ENCODE data around the gene SOHLH1. TPM values are rescaled to one million over a fixed set of nuclear protein-coding genes. Genes with fewer than 3 reads are reported as not detected.

The SOHLH1 gene
- total RNA-seq, 1 donor from 2014 or later: not detected

- Histone ChIP-seq H3K27ac (no peak overlapping the region), H3K27me3 (peaks cover 15% of the 10 kb centered on the region), H4K20me1 (ENCODE audit: low read depth) (no peaks in the 10 kb centered on the region), H3K79me2 (ENCODE audit: low read depth) (no peaks in the 10 kb centered on the region), H3K4me1 (peaks cover 7% of the 10 kb centered on the region), H3K9me3 (ENCODE audit: low read depth) (no peaks in the 10 kb centered on the region), H3K4me2 (no peak overlapping the region), H3K4me3 (no peak overlapping the region), H3F3A (ENCODE audit: low read depth) (no peaks in the 10 kb centered on the region), H2AFZ (replicated peaks) (no peak overlapping the region), H3K9ac (no peak overlapping the region), H3K36me3 (no peaks in the 10 kb centered on the region)
- DNase-seq (ENCODE audit: low spot score): no peak
- Mint-ChIP-seq H3K4me1 (peaks cover 8% of the 10 kb centered on the region), H3K36me3 (no peaks in the 10 kb centered on the region), H3K27me3 (ENCODE audit: insufficient read depth, low read depth) (peaks cover 5% of the 10 kb centered on the region), H3K27ac (no peak overlapping the region), H3K4me3 (no peak overlapping the region), H3K9me3 (no peaks in the 10 kb centered on the region)
- TF ChIP-seq EZH2phosphoT487 (IDR thresholded peaks at IDR 0.05): no peak
- TF ChIP-seq EZH2 (IDR thresholded peaks at IDR 0.05): no peak
- TF ChIP-seq CTCF (IDR thresholded peaks at IDR 0.05): no peak
Measured at GRCh38 chr9:135697226-135697625, 2.1 kb downstream of the SOHLH1 start.

GRCh38 chr9:135696446-135696845, 2.8 kb downstream of the SOHLH1 start:
- TF ChIP-seq CTCF (IDR thresholded peaks at IDR 0.05) (no peak), EZH2 (IDR thresholded peaks at IDR 0.05) (no peak), EZH2phosphoT487 (IDR thresholded peaks at IDR 0.05) (no peak)
- Histone ChIP-seq H3K9me3 (ENCODE audit: low read depth) (no peaks in the 10 kb centered on the region), H3K79me2 (ENCODE audit: low read depth) (no peaks in the 10 kb centered on the region), H4K20me1 (ENCODE audit: low read depth) (no peaks in the 10 kb centered on the region), H3F3A (ENCODE audit: low read depth) (no peaks in the 10 kb centered on the region), H3K27me3 (peaks cover 7% of the 10 kb centered on the region), H3K4me2 (no peak overlapping the region), H3K4me1 (peaks cover 4% of the 10 kb centered on the region), H3K27ac (no peak overlapping the region), H3K9ac (no peak overlapping the region), H3K4me3 (no peak overlapping the region), H3K36me3 (no peaks in the 10 kb centered on the region), H2AFZ (replicated peaks) (no peak overlapping the region)
- no peaks in the 10 kb centered on the region for H3K9me3 Mint-ChIP-seq
- H3K27me3 Mint-ChIP-seq (ENCODE audit: insufficient read depth, low read depth): peaks cover 5% of the 10 kb centered on the region
- H3K4me1 Mint-ChIP-seq: peaks cover 13% of the 10 kb centered on the region
- no peak overlapping the region for H3K4me3 Mint-ChIP-seq
- no peak for DNase-seq (ENCODE audit: low spot score)
- no peaks in the 10 kb centered on the region for H3K36me3 Mint-ChIP-seq
- H3K27ac Mint-ChIP-seq: no peak overlapping the region

GRCh38 chr9:135695642-135696041, 3.6 kb downstream of the SOHLH1 start:
- no peaks in the 10 kb centered on the region for H3F3A ChIP-seq (ENCODE audit: low read depth)
- H3K27me3 ChIP-seq: no peaks in the 10 kb centered on the region
- Mint-ChIP-seq H3K36me3 (no peaks in the 10 kb centered on the region), H3K4me1 (peaks cover 17% of the 10 kb centered on the region), H3K27ac (no peak overlapping the region), H3K9me3 (no peaks in the 10 kb centered on the region), H3K27me3 (ENCODE audit: insufficient read depth, low read depth) (peaks cover 5% of the 10 kb centered on the region), H3K4me3 (no peak overlapping the region)
- H3K36me3 ChIP-seq: no peaks in the 10 kb centered on the region
- no peak for DNase-seq (ENCODE audit: low spot score)
- TF ChIP-seq EZH2phosphoT487 (IDR thresholded peaks at IDR 0.05) (no peak), CTCF (IDR thresholded peaks at IDR 0.05) (no peak), EZH2 (IDR thresholded peaks at IDR 0.05) (no peak)
- no peak overlapping the region for H2AFZ ChIP-seq (replicated peaks)
- no peak overlapping the region for H3K27ac ChIP-seq
- H3K9me3 ChIP-seq (ENCODE audit: low read depth): no peaks in the 10 kb centered on the region
- H3K9ac ChIP-seq: no peak overlapping the region
- H3K4me2 ChIP-seq: no peak overlapping the region
- H3K4me1 ChIP-seq: no peaks in the 10 kb centered on the region
- no peaks in the 10 kb centered on the region for H3K79me2 ChIP-seq (ENCODE audit: low read depth)
- no peak overlapping the region for H3K4me3 ChIP-seq
- H4K20me1 ChIP-seq (ENCODE audit: low read depth): no peaks in the 10 kb centered on the region
